Cardiac muscle cell (in vitro differentiated cells and primary cell): ENCODE data around the gene CFAP97. TPM values are rescaled to one million over a fixed set of nuclear protein-coding genes. Genes with fewer than 3 reads are reported as not detected.

ENCODE experiments used
- DNase-seq, 2 donors: peaks; one replicate each; pipeline versions ENCODE4 v3.0.0 to v3.0.0-alpha.2; 2010 to 2017; ENCODE audit warnings: low read depth in 1 of 2, low spot score in 1 of 2
- H3K27ac ChIP-seq: fragments of 200-600 bp; sonication (generic); 2 replicates; pipeline ENCODE4 v1.5.1; 2016
- H3K27me3 ChIP-seq: fragments of 200-600 bp; sonication (generic); 2 replicates; pipeline ENCODE4 v1.6.0; 2016; ENCODE audit warnings: control low read depth
- H3K36me3 ChIP-seq: fragments of 200-600 bp; sonication (generic); 2 replicates; pipeline ENCODE4 v1.5.1; 2016; ENCODE audit warnings: control low read depth
- H3K4me1 ChIP-seq: fragments of 200-600 bp; sonication (generic); 2 replicates; pipeline ENCODE4 v1.8.1; 2017; ENCODE audit warnings: low read depth, mild to moderate bottlenecking, mixed run types
- H3K4me3 ChIP-seq: fragments of 200-600 bp; sonication (generic); 2 replicates; pipeline ENCODE4 v1.5.1; 2016; ENCODE audit warnings: mild to moderate bottlenecking
- H3K9me3 ChIP-seq: fragments of 200-600 bp; sonication (generic); 2 replicates; pipeline ENCODE4 v1.5.1; 2017; ENCODE audit warnings: low read depth, mild to moderate bottlenecking, control low read depth
- CTCF ChIP-seq: IDR thresholded peaks from 2 replicates; pipeline ENCODE4 v1.5.1; 2012; ENCODE audit warnings: low read depth, mild to moderate bottlenecking, low read length
- polyA plus RNA-seq: library from polyadenylated mRNA; unstranded; fragments of >200 nt; fragmentation: Nextera tagmentation; extraction: Ambion mirVana; gene quantifications from 2 replicates; pipeline ENCODE4 v1.2.1, GENCODE V29; 2016
- total RNA-seq: library from RNA; depleted of rRNA; stranded (reverse); fragments of >200 nt; gene quantifications from 2 replicates; pipeline ENCODE4 v1.2.3, GENCODE V29; 2016

The CFAP97 gene
- total and polyA plus RNA-seq, 2 experiments from 2014 or later, result 22.2 to 23.9 TPM

- no peak for TF ChIP-seq CTCF
- DNase-seq, result no peak
- Histone ChIP-seq H3K4me3 (no peak overlapping the region), H3K27me3 (no peaks in the 10 kb centered on the region), H3K27ac (no peak overlapping the region), H3K36me3 (no peaks in the 10 kb centered on the region), H3K9me3 (no peaks in the 10 kb centered on the region), H3K4me1 (no peaks in the 10 kb centered on the region)
Measured at GRCh38 chr4:185221912-185222311, 18.1 kb upstream of the CFAP97 start.

- H3K27me3 ChIP-seq, result no peaks in the 10 kb centered on the region
- no peak for TF ChIP-seq CTCF
- H3K27ac ChIP-seq, result no peak overlapping the region
Measured at GRCh38 chr4:185221491-185221890, 17.7 kb upstream of the CFAP97 start.

GRCh38 chr4:185219551-185220344 is 15.9 kb upstream of the CFAP97 start:
- Histone ChIP-seq H3K36me3 (no peaks in the 10 kb centered on the region), H3K4me3 (no peak overlapping the region), H3K27ac (no peak overlapping the region), H3K27me3 (no peaks in the 10 kb centered on the region), H3K4me1 (no peaks in the 10 kb centered on the region), H3K9me3 (no peaks in the 10 kb centered on the region)
- DNase-seq, result peak in 1 of 2 donors; percentile 83
- TF ChIP-seq CTCF, result no peak

More at GRCh38 chr4:185221491-185221890, 17.7 kb upstream of the CFAP97 start:
- Histone ChIP-seq H3K36me3 (no peaks in the 10 kb centered on the region), H3K4me3 (no peak overlapping the region), H3K9me3 (no peaks in the 10 kb centered on the region), H3K4me1 (no peaks in the 10 kb centered on the region)
- no peak for DNase-seq

DNA sequence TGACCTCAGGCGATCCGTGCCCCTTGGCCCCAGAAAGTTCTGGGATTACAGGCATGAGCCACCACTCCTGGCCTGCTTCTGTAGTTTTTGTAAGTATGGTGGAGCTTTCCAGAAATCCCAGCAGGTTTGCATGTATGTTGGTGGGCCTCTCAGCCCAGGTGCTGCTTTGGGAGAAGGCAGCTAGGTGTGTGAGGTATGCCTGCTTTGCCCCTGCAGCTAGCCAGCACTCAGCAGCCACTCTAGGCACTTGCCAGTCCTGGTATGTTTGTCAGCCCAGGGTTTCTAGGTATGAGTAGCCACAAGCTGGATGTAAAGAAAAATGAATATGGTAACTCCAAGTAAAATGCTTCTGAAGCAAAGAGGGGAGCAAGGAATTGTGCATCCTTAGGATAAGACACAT is 14.5 kb upstream of the CFAP97 start:
- no peak for TF ChIP-seq CTCF
- Histone ChIP-seq H3K36me3 (no peaks in the 10 kb centered on the region), H3K27me3 (no peaks in the 10 kb centered on the region), H3K4me1 (no peaks in the 10 kb centered on the region), H3K4me3 (no peak overlapping the region), H3K27ac (no peak overlapping the region), H3K9me3 (no peaks in the 10 kb centered on the region)
- DNase-seq, result no peak

GRCh38 chr4:185217408-185217975 is 13.7 kb upstream of the CFAP97 start:
- peak in 1 of 2 donors; percentile 20 for DNase-seq
- no peaks in the 10 kb centered on the region for H3K27me3 ChIP-seq
- no peak overlapping the region for H3K4me3 ChIP-seq
- TF ChIP-seq CTCF, result no peak
- H3K27ac ChIP-seq, result no peak overlapping the region
- no peaks in the 10 kb centered on the region for H3K4me1 ChIP-seq
- no peaks in the 10 kb centered on the region for H3K9me3 ChIP-seq
- H3K36me3 ChIP-seq, result no peaks in the 10 kb centered on the region
